GM12875 (cell line): Measurements from ENCODE around the gene SCN2B.

Experiments
- H3K4me3 ChIP-seq: one replicate; pipeline ENCODE4 v1.5.1; 2011; ENCODE audit warnings: low read depth, low read length, control low read depth
- CTCF ChIP-seq: IDR thresholded peaks from 2 replicates; pipeline ENCODE4 v1.5.1; 2011; ENCODE audit warnings: low read depth, mild to moderate bottlenecking, control low read depth, inconsistent platforms, low read length, moderate library complexity, borderline replicate concordance; ENCODE audit not compliant: insufficient read depth

SCN2B gene

GRCh38 chr11:118161786-118162185 lies 14.7 kb downstream of the SCN2B start:
- no peak for TF ChIP-seq CTCF

GRCh38 chr11:118157186-118157895 lies 19.1 kb downstream of the SCN2B start:
- no peak for TF ChIP-seq CTCF
- H3K4me3 ChIP-seq = no peak overlapping the region

More at GRCh38 chr11:118161786-118162185, 14.7 kb downstream of the SCN2B start:
- no peak overlapping the region for H3K4me3 ChIP-seq

- no peak for TF ChIP-seq CTCF
- no peak overlapping the region for H3K4me3 ChIP-seq
Measured at GRCh38 chr11:118156531-118157185, 19.8 kb downstream of the SCN2B start.

GRCh38 chr11:118155776-118156530 lies 20.5 kb downstream of the SCN2B start:
- no peak for TF ChIP-seq CTCF
- H3K4me3 ChIP-seq = no peak overlapping the region

- no peak overlapping the region for H3K4me3 ChIP-seq
- no peak for TF ChIP-seq CTCF
Measured at GRCh38 chr11:118154641-118155040, 21.8 kb downstream of the SCN2B start.

GRCh38 chr11:118153976-118154375 lies 22.5 kb downstream of the SCN2B start:
- TF ChIP-seq CTCF = no peak
- no peak overlapping the region for H3K4me3 ChIP-seq
